Stimulated activated CD8-positive, alpha-beta memory T cell treated with anti-CD3 and anti-CD28 coated beads, Interleukin-4, amount 100 ng/mL, for 1 hour (primary cell): ENCODE measurements around the gene LDLRAD1.
"Not testable (repeated sequence)": the region's sequence is repeated elsewhere in the genome, so short reads cannot be mapped to it uniquely, and the experiment has no call there.

Source experiments
- DNase-seq, 2 donors: peaks; one replicate each; pipeline ENCODE4 v3.0.0-alpha.2; 2020; ENCODE audit warnings: low read depth in 2 of 2, low spot score in 1 of 2

Gene LDLRAD1

DNA sequence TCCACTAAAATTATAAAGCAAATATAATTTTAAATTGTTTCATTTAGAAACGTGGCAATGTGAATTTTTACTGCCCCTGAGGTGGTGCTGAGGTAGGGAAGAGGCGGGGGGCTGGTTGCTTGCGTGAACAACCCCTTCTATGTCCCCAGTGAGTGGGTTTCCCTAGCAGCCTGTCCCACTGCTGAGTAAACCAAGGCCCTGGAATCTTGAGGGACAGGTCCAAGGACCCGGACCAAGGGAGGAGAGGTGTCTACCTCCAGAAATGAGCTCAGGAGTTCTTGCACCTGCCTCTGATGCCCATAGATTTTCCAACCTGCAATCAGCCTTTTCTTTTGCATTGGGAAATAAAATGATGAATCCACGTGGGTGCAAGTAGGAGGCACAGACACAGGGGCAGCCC is 649 bp upstream of the LDLRAD1 start:
- no peak for DNase-seq

DNA sequence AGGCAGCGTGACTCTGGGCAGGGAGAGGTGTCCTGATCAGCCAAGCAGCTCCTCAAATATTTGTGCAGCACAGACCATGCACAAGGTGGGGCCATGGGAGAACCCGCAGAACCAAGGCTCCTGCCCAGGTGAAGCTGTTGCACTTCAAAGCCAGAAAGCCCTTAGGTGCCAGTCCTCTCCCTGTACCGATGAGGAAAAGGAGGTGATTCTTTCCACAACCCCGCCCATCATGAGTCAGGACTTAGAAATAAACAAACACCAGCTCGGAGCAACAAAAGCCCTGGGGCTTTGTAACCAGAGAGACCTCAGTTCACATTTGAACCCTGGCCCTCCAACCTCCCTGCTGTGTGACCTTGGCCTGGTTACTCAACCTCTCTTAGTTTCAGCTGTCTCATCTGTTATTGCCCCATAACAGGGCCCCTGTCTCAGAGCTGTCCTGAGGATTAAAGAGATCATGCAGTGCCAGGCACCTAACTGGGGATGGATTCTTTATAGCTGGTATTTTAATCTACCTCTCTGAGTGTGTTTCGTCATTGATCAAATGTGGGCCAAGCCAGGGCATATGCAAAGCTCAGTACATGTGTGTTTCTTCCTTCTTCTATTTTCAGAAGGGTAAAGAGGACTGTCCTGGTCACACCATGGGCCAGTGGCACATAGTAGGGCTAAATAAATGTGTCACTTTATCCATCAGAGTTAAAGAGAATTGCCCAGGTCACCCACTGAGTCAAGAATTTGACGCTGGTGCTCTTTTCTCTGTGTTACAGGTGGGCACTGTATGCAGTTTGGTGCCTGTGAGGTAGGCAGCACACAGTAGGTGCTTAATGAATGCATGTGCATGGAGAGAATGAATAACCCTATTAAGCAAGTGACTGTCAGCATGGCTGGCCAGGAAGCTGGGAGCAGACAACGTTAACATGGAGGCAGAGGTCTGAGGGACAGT is 1.4 kb downstream of the LDLRAD1 start:
- DNase-seq: no peak

DNA sequence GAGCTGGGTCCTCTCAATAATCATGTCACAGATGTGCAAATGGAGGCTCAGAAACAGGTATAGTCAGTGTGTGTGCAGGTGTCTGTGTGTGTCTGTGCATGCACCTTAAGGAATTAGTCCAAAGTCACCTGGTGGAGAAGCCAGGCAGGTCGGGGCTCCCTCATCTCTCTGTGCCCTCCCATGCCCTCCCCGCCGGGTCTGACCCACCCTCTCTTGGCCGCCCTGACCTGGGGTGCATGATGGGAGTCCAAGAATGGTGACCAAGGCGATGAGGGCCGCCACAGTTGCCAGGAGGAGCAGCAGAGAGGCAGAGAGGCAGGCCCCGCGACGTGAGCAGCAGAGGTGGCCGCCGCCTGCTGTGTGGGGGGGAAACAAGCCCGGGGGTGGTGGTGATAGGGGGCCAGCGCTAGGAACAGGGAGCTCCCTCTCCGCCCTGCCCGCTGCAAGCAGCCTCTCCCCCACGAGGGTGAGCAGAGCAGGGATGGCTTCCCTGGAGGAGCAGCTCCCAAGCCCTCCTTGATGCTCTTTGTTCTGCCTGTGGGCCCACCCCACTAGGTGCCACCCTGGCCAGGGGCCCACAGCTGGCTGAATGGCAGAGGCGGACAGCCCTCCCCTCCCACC is 3.9 kb downstream of the LDLRAD1 start:
- no peak for DNase-seq

DNA sequence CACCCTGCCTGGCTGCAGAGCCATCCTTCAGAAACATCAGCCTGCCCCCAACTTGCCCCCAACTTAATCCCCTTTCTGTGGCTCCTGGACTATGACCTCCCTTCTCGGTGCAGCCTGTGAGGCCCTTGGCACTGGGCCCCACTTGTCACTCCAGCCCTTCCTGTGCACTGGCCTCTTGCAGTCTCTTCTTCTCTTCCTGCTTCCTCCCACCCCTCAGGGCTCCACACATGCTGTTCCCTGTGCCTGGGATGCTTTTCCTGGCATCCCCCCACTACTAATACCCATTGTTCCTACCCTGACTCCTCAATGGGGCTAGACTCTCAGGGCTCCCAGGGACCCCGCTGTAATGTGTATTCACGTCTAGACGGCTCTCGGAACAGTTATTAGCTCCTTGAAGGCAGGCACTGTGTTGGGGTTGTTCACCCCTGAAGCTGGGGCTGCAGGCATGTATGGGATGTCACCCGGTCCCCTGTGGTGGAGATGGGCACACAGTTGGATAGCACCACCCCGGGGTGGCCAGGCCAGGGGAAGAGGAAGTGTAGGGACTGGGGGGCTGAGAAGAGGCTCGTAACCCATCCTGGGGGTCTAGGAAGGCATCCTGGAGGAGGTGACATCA is 4.5 kb downstream of the LDLRAD1 start:
- DNase-seq: no peak

DNA sequence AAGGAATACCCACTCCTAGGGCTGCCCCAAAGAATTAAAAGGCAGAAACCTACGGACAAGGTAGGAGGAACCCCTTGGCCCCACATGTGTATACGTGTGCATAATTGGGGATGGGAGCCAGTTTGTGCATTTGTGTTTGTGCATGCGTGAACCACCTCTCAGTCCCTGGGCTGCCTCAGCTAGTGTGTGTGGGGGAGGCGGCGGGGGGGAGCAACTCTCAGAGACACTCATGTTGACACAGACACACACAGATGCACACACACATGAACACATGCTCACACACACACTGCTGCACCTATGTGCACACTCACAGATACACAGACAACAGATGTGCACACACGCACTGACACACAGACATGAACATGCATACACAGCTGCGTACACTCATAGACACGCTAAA is 5.1 kb downstream of the LDLRAD1 start:
- no peak for DNase-seq

DNA sequence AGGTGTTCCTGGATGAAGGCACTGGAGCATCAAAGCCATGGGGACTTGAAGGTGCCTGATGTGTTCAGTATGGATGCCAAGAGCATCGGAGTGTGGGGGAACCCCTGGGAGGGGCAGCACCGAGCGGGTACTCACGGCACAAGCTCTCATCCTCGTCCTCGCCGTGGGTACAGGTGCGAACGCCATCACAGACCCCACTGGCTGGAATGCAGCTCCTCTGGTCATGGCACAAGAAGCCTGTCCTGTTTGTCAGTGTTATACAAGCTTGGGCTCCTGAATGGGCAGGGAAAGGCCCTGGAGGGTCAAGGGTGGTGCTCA is 6.0 kb downstream of the LDLRAD1 start:
- no peak for DNase-seq

DNA sequence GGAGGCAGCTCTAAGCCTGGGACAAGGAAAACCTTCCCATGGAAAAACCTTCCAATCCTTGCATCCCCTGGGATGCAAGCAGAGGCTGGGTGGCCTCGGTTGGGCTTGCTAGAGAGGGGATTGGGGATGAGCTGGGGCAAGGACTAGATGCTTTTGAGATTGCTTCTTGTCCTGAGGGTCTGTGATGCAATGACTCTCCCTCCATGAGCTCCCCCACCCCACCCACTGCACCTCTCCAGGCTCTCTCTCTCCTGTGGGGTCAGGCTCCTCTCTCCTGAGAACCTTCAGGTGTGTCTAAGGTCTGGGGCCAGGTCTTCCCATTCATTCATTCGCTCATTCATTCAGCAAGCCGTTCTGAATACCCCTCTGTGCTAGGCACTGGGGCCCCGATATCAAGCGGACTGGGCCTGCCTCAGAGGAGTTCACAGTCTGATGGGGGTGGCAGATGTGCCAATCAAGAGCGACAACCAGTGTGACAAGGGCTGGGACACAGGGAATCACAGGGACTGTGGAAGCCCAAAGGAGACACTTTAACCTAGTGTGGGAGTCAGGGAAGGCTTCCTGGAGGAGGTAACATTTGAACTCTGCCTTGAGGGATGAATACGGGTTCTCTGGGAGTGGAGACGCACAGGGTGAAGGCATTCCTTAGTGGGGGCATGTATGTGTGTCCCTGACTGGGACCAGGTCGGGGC is 6.5 kb downstream of the LDLRAD1 start:
- no peak for DNase-seq

DNA sequence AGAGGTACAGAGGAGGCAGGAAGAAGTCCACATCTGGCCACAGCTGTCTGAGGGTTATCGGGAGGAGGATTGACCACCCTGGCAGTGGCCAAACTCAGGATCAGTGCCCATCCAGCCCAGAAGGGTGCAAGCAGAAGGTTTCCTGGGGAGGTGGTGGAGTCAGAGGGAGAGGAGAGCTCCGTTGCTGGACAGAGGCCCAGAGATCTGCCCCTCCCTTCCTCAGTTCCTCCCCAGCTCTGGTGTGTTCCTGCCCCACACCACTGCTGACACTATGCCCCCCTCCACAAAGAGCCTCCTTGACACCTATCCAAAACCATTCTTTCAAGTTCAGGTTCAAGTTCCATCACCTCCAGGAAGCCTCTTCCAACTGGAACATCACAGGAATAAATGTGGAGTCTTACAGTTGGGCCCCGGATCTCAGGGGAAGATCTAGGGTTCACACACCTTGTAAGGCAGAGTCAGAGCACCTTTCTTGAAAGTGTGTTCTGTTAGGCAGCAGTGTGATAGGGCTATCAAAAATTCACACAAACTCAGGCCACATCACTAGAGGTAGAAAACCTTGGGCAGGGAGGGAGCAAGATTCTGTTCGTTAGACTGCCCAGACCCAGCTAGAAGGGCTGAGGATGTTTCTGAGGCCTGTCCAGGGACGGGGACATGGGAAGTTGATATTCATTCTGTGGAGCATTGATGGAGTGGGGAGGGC is 7.4 kb downstream of the LDLRAD1 start:
- DNase-seq: no peak

DNA sequence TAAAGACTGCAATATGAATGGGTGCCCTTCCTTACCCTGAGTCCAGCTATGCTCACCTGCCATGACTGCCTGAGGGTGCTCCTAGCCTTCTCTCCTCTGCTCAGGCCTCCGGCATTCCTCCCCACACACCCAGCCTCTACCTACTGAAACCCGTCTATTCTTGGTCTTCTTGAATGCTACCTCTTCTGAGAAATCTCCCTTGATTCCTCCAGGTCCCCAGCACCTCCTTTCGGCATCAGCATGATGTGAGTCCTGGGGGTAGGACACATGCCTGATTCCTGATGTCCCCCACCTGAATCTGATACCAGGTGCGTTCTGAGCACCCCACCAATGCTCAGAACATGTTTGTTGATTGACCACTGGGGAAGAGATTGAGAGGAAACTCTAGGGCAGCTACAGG is 8.6 kb downstream of the LDLRAD1 start:
- DNase-seq: no peak

DNA sequence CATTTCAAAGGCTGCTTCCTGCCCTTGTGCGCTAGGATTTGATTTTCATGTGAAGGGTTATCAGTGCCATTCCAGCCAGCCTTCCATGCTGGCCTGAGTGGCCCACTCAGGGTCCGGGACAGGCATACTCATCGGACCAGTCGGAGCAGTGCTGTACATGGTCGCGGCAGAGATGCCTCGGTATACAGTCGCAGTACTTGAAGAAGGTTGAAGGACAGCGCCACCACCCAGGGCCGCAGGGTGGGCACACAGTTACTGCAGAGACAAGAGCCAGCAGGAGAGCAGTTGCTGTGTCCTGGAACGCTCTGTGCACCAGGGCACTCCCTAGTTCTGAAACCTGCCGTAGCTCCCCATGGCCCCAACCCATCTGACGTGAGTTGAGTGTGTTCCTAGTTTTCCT is 9.1 kb downstream of the LDLRAD1 start:
- DNase-seq: no peak

DNA sequence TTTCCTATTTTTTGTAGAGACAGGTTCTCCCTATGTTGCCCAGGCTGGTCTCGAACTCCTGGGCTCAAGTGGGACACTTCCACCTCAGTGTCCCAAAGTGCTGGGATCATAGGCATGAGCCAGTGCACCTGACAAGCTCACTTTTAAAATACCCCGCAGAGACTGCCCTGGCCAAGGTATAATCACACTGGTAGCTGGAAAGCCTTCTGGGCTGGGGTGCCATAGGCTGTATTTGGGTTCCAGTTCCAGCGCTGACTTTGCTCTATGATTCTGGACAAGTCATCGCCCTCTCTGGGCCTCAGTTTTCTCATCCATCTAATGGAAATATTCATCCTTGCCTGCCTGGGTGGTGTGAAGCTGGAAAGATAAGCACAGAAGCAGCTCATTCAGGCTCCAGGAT is 10.4 kb downstream of the LDLRAD1 start:
- no peak for DNase-seq

DNA sequence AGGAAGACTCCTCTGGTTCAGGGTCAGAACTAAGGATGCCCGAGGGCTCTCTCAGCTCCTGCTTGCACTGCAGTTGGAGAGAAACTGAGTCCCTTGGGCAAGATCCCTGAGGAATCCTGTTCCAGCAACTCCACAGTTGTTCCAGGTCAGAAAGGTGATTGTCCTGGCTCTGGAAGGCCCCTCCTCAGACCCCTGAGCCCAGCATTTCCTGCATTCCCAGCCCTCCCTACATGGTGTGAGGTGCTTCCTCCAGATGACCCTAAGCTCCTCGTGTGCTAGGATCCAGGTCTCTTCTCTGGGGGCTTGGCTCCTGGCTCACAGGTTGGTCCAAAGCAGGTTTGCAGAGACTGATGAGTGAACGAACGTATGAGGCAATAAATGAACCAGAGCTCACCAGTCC is 11.5 kb downstream of the LDLRAD1 start:
- no peak for DNase-seq

DNA sequence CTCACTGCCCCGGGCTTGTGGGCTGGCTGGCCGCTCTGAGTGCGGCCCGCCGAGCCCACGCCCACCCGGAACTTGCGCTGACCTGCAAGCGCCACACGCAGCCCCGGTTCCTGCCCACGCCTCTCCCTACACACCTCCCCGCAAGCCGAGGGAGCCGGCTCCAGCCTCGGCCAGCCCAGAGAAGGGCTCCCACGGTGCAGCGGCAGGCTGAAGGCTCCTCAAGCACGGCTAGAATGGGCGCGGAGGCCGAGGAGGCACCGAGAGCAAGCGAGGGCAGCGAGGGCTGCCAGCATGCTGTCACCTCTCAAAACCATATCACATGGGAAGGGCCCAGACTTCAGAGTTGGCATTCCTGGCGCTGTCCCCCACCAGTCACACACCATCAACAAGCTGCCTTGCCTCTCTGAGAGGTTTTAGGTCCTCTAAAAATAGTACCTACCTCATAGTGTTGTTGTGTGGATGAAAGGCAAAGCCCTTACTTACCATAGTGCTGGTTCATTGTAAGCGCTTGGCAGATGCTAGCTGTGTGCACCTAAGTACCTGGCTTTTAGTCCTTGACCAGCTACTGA is 13.4 kb downstream of the LDLRAD1 start:
- DNase-seq: no peak

DNA sequence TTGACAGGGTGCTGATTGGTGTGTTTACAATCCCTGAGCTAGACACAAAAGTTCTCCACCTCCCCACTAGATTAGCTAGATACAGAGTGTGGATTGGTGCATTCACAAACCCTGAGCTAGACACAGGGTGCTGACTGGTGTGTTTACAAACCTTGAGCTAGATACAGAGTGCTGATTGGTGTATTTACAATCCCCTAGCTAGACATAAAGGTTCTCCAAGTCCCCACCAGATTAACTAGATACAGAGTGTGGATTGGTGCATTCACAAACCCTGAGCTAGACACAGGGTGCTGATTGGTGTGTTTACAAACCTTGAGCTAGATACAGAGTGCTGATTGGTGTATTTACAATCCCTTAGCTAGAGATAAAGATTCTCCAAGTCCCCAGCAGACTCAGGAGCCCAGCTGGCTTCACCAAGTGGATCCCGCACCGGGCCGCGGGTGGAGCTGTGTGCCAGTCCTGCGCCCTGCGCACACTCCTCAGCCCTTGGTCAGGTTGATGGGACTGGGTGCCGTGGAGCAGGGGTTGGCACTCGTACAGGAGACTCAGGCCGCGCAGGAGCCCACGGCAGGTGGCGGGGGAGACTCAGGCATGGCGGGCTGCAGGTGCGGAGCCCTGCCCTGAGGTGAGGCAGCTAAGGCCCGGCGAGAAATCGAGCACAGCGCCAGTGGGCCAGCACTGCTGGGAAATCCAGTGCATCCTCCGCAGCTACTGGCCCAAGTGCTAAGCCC is 14.1 kb downstream of the LDLRAD1 start:
- DNase-seq: not testable (repeated sequence)

DNA sequence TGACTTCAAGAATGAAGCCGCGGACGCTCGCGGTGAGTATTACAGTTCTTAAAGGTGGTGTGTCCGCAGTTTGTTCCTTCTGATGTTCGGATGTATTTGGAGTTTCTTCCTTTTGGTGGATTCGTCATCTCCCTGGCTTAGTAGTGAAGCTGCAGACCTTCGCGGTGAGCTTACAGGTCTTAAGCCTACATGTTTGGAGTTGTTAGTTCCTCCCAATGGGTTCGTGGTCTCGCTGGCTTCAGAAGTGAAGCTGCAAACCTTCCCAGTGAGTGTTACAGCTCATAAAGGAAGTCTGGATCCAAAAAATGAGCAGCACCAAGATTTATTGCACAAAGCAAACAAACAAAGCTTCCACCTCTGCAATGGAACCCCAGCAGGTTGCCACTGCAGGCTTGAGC is 14.7 kb downstream of the LDLRAD1 start:
- no peak for DNase-seq

DNA sequence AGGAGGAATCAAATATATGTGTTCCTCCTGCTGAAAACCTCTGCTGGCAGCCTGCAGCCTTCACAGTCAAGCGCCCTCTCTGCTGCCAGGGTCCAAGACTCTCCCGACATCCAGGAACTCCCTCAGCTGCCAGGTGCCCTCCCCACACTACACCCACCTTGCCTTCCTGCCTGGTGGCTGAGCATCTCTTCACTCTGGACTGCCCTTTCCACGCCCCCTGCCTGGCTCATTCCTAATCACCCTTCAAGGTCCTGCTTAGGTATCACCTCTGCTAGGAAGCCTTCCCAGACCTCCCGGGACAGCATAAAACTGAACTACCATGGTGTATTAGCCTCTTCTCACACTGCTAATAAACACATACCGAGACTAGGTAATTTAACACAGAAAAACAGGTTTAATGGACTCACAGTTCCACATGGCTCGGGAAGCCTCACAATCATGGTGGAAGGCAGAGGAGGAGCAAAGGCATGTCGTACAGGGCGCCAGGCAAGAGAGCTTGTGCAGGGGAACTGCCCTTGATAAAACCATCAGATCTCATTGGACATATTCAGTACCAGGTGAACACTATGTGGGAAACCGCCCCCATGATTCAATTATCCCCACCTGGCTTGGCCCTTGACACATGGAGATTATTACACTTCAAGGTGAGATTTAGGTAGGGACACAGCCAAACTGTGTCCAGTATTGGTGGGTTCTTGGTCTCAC is 15.3 kb downstream of the LDLRAD1 start:
- no peak for DNase-seq

DNA sequence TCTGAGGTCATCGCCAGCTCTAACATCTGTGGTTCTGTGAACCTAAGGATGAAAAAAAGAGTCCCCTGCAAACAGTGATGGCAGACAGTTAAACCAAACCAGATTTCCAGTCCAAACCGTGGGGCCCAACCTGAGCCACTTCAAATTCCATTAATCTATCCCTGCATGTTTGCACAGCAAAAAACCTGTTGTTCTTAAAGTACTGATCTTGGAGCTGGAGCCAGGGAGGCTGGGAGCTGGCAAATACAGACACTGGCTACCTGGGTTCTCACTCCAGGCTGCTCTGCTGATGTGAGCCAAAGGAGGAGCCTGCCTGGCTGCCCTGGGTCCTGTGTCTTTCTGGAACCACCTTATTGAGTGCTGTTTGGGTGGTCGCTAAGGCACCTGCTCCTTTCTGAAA is 16.4 kb downstream of the LDLRAD1 start:
- no peak for DNase-seq

DNA sequence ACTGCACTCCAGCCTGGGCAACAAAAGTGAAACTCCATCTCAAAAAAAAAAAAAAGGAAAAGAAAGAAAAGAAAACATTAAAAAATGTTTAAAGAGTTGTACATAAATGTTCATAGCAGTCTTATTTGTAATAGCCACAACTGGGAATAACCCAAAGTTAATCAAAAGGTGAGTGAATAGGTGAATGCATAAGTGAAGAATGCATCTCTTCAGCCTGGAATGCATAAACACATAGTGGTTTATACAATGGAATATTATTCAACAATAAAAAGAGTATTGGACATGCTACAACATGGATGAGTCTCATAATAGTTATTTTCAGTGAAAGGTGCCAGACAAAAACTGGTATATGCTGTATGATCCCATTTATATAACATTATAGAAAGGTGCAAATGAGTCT is 18.1 kb downstream of the LDLRAD1 start:
- DNase-seq: no peak

DNA sequence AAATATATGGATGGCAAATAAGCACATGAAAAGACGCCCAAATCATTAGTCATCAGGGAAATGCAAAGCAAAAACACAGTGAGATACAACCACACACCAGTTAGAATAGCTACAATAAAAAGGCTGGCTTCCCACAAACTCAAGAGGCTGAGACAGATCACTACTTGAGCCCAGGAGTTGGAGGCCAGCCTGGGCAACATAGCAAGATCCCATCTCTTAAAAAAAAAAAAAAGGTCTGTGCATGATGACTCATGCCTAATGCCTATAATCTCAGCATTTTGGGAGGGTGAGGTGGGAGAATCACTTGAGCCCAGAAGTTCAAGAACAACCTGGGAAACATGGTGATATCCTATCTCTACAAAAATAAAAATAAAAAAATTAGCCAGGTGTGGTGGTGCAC is 19.8 kb downstream of the LDLRAD1 start:
- no peak for DNase-seq

DNA sequence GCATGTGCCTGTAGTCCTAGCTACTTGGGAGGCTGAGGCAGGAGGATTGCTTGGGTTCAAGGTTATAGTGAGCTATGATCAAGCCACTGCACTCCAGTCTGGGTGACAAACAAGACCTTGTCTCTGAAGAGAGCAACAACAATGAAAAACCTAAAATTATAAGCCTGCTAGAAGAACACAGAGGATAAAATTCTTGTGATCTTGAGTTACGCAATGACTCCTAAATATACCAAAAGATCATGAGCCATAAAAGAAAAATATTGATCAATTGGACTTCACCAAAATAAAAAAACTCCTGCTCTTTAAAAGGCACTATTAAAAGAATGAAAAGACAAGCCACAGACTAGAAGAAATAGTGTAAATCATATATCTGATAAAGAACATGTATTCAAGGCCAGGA is 22.3 kb downstream of the LDLRAD1 start:
- DNase-seq: no peak
